ENCODE results near the gene ADGRL3.

DNA sequence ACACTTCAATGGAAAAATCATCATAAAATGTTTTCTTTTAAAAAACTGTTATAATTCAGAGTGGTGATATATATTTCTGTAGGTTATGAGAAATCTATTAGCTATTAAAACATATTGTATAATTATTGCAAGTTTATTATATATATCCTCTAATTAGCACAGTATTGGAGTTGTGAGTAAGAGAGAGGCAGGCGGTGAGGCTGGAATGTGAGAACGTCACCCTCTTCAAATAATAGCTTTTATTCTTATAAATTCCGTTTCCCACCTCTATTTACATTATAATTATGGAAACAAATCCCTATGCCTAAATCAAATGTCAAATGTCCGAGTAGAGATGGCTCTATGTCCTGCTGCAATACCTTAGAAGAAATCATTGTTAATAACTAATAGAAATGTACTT lies 292.9 kb downstream of the ADGRL3 start:
- no peak for TF ChIP-seq CTCF (conservative IDR thresholded peaks at IDR 0.05 in 1 of 2, IDR thresholded peaks at IDR 0.05 in 1 of 2; ENCODE audit: low read depth in 1 of 2, low read length in 2 of 2)
- TF ChIP-seq EZH2 (IDR thresholded peaks at IDR 0.05; ENCODE audit: low read length, missing control alignments), result no peak
